OCI-LY1 (cell line): Measurements from ENCODE around the gene HECTD1.

Experiments used
- CTCF ChIP-seq: fragments of 200-600 bp; sonication (generic), shearing (Covaris generic); IDR thresholded peaks from 2 replicates; pipeline ENCODE4 v1.5.1; 2017; ENCODE audit warnings: mild to moderate bottlenecking, antibody characterized with exemption, low read length, moderate library complexity, mixed read lengths
- EZH2 ChIP-seq: fragments of 200-600 bp; sonication (generic), shearing (Covaris generic); IDR thresholded peaks from 2 replicates; pipeline ENCODE4 v1.8.0; 2017; ENCODE audit warnings: borderline replicate concordance, mixed run types, mild to moderate bottlenecking, antibody characterized with exemption, low read length, moderate library complexity, mixed read lengths

DNA sequence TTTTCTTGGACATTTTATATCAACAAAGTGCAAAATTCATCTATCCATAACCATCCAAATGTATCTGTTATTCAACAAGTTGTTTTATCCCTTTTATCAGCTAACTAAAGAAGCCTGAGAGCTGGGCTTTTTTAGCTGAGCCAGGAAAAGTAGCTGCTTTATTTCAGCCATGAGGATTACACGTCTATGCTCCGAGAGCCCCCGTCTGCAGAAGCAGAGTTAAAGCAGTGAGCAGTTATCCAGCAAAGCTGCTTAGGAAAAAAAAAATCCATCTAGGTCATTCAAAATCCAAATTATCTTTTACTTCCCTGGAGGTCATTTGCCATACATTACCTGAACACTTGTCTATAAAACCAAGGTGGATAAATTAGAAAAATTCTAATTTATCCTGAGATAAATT is 15.7 kb upstream of the HECTD1 start:
- no peak for TF ChIP-seq EZH2
- no peak for TF ChIP-seq CTCF
